ENCODE results near the gene GLYR1. TPM values are rescaled to one million over a fixed set of nuclear protein-coding genes. Genes with fewer than 3 reads are reported as not detected.

Gene GLYR1
- total and polyA plus RNA-seq, 2 experiments from 2014 or later: 59.9 to 105 TPM

GRCh38 chr16:4768549-4769305 is 78.4 kb downstream of the GLYR1 start (continued):
- TF ChIP-seq POLR2AphosphoS5 (IDR thresholded peaks at IDR 0.05; ENCODE audit: low read depth) (peak; percentile 81), NANOG (IDR thresholded peaks at IDR 0.05; ENCODE audit: borderline replicate concordance) (no peak), ZNF331 (CRISPR knock-in tag; IDR thresholded peaks at IDR 0.05; ENCODE audit: low read depth) (no peak), EZH2phosphoT487 (IDR thresholded peaks at IDR 0.05; ENCODE audit: unreplicated experiment) (no peak), STAT1 (IDR thresholded peaks at IDR 0.05; ENCODE audit: unreplicated experiment) (no peak), CREB1 (CRISPR knock-in tag; IDR thresholded peaks at IDR 0.05; ENCODE audit: low read depth) (peak; percentile 57), EZH2 (IDR thresholded peaks at IDR 0.05; ENCODE audit: low read depth, unreplicated experiment) (no peak)

GRCh38 chr16:4767872-4768548 is 79.1 kb downstream of the GLYR1 start:
- H3K36me3 ChIP-seq (ENCODE audit: insufficient read depth): no peaks in the 10 kb centered on the region
- Mint-ChIP-seq H3K27ac (peak overlapping the region; percentile 88), H3K4me3 (peak overlapping the region; percentile 80), H3K36me3 (ENCODE audit: low read depth) (peaks cover 22% of the 10 kb centered on the region), H3K4me1 (peaks cover 23% of the 10 kb centered on the region), H3K9me3 (no peaks in the 10 kb centered on the region), H3K27me3 (ENCODE audit: insufficient read depth, low read depth, poor library complexity) (peaks cover 13% of the 10 kb centered on the region)
- no peaks in the 10 kb centered on the region for H3K9me2 ChIP-seq (ENCODE audit: insufficient read depth)
- H3F3A ChIP-seq (replicated peaks; ENCODE audit: low read depth): peaks cover 17% of the 10 kb centered on the region; the same call in 1 of the 2 replicates
- peak overlapping the region; percentile 94 for H3K4me3 ChIP-seq
- H3K27ac ChIP-seq (ENCODE audit: low read depth): peak overlapping the region; percentile 98
- H3K79me2 ChIP-seq (replicated peaks; ENCODE audit: insufficient read depth): peaks cover 17% of the 10 kb centered on the region
- no peaks in the 10 kb centered on the region for H4K20me1 ChIP-seq (replicated peaks; ENCODE audit: insufficient read depth)
- peaks cover 19% of the 10 kb centered on the region for H3K4me1 ChIP-seq (ENCODE audit: insufficient read depth)
- no peaks in the 10 kb centered on the region for H3K27me3 ChIP-seq (ENCODE audit: insufficient read depth)
- DNase-seq (ENCODE audit: low spot score) (no peak), ATAC-seq (no peak)
- peak overlapping the region; percentile 79 for H3K4me2 ChIP-seq
- H2AFZ ChIP-seq: peak overlapping the region; percentile 80
- TF ChIP-seq ETS1 (IDR thresholded peaks at IDR 0.05) (no peak), STAT1 (IDR thresholded peaks at IDR 0.05; ENCODE audit: unreplicated experiment) (no peak), EZH2 (IDR thresholded peaks at IDR 0.05; ENCODE audit: low read depth, unreplicated experiment) (no peak), REST (IDR thresholded peaks at IDR 0.05; ENCODE audit: unreplicated experiment) (no peak), CREB1 (CRISPR knock-in tag; IDR thresholded peaks at IDR 0.05; ENCODE audit: low read depth) (no peak), ZNF114 (CRISPR knock-in tag; IDR thresholded peaks at IDR 0.05) (no peak), EZH2phosphoT487 (IDR thresholded peaks at IDR 0.05; ENCODE audit: unreplicated experiment) (no peak), ZNF331 (CRISPR knock-in tag; IDR thresholded peaks at IDR 0.05; ENCODE audit: low read depth) (no peak)

Measured in GM23338 (cell line).